NCI-H187 (cell line): ENCODE results near the gene RPS3.
A peak's percentile ranks its signal among the peaks of the same experiment; 100 is the strongest.

Experiments used
- DNase-seq, 2 experiments: peaks; one replicate each; lab custom pipeline; 2025; lab: John Stamatoyannopoulos, UW

RPS3 gene

GRCh38 chr11:75434886-75435570 is 35.7 kb downstream of the RPS3 start:
- no peak for DNase-seq

- DNase-seq, result no peak
Observed at GRCh38 chr11:75435571-75435925, 36.2 kb downstream of the RPS3 start.

DNA sequence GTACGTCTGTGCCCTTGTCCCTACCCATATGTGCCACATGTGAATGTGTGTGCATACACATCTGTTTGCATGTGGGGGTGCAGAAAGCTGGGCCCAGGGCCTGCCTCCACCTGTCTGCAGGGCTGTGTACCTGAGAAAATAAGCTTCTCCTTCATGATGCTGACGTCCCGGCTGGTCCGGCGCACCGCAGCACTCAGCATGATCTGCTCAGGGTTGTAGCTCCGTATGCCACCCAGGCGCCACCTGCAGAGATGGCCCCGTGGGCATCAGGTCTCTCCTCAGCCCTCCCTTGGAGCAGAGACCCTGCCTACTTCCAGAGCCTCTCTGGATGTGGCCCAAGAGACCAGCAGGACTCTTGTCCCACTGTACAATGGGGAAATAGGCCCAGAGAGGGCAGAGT is 37.5 kb downstream of the RPS3 start:
- DNase-seq, result no peak

DNA sequence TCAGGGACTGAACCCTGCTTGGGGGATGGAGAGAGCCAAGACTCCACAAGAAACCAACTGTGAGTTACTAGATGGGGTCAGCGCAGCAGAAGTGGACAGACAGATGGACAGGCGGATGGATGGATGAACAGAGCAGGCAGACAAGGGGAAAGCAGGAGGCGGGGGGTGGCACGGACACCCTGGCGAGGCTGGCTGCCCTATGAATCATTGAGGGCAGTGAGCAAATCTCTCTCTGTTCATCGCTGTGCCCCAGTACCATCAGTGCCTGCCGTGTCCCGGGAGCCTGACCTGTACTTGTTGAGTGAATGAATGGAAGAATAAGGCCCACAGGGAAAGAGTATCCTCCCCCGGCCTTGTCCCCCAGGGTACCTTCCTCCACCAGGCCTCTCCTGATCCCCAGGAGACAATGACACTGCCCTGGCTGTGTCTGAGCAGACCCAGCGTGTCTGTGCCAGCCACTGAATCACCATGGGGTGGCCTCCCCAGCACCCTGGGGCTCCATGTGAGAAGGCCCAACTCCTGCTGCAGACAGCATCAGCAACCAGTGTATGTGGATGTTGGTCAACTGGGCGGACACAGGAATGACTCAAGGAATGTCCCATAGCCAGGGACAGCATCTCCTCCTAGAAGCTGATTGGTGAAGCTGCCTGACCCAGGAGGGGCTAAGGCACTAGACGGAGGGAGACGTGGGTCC is 38.8 kb downstream of the RPS3 start:
- DNase-seq, result no peak

- no peak for DNase-seq
Observed at GRCh38 chr11:75439026-75439425, 39.7 kb downstream of the RPS3 start.

DNA sequence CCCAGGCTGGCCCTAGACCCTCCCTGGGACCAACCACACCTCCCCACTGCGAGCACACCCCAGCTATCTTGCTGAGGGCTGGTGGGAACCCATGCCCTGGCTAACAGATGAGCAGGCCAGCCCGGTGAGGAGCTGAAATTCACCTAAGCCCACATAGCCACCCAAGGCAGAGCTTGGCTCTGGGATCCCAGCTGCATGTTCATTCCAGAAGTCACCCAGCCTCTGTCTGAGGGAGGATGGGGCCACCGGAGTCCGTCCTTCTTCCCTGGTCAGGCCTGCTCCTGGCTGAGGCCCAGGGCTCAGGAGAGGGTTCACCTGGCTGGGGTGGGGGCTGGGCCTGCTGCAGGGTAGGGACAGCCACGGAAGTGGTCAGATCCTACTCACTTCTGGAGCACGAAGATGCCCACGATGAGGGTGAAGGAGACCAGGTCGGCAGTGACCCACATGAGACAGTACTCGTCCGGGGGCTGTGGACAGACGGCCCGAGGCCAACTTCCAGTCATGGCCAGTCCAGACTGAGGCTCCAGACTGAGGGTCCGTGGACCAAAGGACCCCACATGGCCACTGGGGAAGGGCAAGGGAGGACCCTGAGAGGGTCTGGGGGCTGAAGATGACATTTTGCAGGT is 40.3 kb downstream of the RPS3 start:
- DNase-seq, result no peak

GRCh38 chr11:75440960-75441803 is 41.9 kb downstream of the RPS3 start:
- no peak for DNase-seq

DNA sequence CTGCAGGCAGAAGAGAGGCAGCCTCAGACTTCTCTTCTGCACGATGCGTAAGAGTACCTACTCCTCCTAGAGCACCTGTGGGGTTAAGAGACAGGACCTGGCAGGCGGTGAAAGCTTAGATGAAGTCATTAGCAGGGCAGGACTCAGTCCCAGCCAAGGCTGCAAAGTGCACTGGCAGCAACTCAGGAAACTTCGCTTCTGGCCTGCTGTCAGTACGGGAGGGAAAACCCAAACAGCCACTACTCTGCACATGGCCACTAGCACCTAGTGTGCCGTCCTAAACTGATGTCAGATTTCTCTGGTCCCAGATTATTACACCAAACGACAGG is 42.5 kb downstream of the RPS3 start:
- no peak for DNase-seq

DNA sequence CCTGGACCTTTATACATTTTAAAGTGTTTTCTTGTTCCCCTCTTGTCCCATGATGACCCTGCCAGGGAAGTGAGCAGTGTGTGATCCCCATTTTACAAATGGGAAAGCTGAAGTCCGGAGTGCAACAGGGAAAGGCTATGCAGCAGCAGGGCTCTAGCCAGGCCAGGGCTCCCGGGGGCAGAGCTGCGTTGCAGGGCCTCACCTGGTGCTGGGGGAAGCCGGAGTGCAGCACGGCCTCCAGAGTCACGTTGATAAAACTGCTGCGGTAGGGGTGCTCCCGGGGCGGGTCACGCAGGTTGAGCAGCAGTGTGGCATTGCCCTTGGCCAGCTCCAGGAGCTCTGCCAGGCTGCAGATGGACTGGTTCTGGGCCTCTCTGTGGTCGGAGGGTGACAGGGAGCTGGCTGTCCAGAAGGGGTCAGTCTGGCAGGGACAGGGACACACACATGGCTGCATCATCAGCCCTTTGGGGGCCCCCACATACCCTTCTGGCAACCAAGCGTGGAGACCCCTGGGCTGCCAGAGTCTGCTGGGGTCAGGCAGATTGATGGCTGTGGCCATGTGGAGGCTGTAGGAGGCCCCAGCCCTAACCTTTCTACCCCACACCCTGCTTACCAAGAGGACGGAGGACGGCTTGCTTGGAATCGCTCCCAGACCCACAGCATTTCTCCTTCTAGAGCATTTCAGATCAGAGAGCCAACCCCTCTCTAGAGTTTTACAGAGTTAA is 43.0 kb downstream of the RPS3 start:
- no peak for DNase-seq

- no peak for DNase-seq
Observed at GRCh38 chr11:75443043-75443442, 43.7 kb downstream of the RPS3 start.

DNA sequence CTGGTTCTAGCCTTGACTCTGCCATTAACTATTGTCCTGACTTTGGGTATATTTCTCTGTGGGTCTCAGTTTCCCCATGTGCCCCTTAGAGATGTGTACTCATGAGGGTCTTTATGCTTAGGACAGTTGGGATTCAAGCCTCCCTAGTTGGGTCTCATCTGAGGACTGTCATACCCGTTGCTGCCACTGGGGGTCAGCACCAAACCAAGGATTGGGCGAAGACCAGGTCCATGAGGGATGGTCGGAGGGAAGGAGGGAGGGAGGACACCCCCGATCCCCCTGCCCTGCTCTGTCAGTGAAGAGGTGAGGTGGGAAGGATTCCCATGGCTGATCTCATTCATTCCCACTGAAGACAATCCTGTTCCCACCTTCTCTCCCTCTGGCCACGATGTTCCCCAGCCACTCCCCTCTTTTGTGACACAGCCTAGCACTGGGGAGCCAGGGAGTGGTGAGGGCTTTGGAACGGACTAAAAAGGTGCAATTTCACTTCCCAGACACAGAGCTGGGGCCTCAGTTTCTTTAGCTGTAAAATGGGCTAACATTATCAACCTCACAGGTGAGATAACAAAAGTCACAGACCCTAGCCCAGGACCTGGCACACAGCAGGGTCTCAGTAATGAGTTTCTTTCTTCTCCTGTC is 46.1 kb downstream of the RPS3 start:
- peak in 1 of 2 experiments; percentile 26 for DNase-seq

DNA sequence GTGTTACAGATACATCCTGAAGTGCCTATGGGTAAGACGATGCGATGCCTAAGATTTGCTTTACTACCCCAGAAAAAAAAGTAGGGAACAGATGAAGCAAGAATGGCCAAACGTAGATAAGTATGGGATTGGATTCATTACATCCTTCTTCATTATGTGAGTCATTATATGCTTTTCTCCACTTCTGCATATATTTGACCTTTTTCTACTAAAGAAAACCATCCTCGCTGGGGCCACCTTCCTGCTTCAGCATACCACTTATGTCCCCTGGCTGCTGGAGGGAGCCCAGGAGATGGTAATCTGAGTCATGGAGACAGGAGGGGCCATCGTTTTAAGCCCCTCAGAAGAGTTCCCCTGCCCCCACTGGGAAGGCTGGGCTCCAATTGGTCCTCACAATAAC is 48.1 kb downstream of the RPS3 start:
- no peak for DNase-seq

- DNase-seq, result no peak
Observed at GRCh38 chr11:75449271-75449670, 50.0 kb downstream of the RPS3 start.

GRCh38 chr11:75449776-75450175 is 50.5 kb downstream of the RPS3 start:
- no peak for DNase-seq

GRCh38 chr11:75450236-75450635 is 50.9 kb downstream of the RPS3 start:
- no peak for DNase-seq

DNA sequence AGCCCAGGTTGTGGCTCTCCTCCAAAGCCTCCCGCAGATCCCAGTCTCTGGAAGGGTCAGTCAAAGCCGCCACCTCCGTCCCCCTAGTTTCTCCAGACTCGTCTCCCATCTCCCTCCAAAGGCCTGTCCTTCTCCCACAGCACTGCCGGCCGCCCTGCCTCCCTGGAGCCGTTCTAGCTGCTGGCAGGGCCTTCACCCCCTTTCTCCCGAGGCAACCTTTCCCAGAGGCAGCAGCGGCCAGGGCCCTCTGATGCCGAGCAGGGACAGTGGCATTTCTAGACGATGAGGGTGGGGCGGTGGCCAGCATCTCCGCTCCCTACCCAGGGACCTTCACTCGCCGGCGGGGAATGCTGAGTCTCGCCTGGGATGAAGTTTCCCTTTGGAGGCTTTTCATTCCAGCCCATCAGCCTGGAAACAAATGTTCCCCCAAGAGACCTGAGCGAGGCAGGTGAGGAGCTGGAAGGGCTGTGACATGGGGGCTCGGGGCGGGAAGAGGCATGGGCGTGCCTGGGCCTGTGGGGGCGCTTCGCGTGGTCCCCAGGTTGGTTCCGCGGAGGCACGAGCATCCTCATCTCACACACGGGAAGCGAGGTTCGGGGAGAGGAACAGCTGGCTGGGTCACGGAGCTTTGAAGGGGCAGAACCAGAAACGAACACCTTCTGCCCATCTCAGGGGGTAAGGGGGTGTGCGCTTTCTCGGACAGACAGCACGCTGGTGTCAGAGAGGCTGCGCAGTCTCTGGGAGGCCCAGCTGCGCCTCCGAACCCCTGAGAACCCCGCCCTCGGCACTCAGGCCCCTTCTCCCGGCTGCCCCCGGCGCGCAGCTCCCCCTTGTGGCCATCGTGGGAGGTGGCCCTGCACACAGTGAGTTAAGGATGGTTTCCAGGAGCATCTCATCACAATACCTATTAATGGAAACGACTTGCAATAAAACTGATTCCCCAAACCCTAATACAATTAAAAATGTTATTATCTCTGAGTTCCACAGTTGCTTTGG is 51.8 kb downstream of the RPS3 start:
- no peak for DNase-seq

- DNase-seq, result no peak
Observed at GRCh38 chr11:75453916-75454655, 54.8 kb downstream of the RPS3 start.

GRCh38 chr11:75454987-75455386 is 55.7 kb downstream of the RPS3 start:
- DNase-seq, result no peak
